PC-3 (cell line): Measurements from ENCODE around the gene IFNA21.

Source experiments
- CTCF ChIP-seq: fragments of 300-600 bp; sonication (generic); conservative IDR thresholded peaks from 2 replicates; pipeline ENCODE4 v1.5.1; 2017; ENCODE audit warnings: antibody characterized with exemption, low read depth, mild to moderate bottlenecking, low read length
- EZH2 ChIP-seq: fragments of 300-600 bp; sonication (generic); IDR thresholded peaks from one replicate; pipeline ENCODE4 v1.6.1; 2017; ENCODE audit warnings: antibody characterized with exemption, mild to moderate bottlenecking, low read length; ENCODE audit not compliant: unreplicated experiment
- EZH2phosphoT487 ChIP-seq: fragments of 300-600 bp; sonication (generic); IDR thresholded peaks from 2 replicates; pipeline ENCODE4 v1.6.1; 2018; ENCODE audit warnings: mild to moderate bottlenecking, antibody characterized with exemption, low read length, borderline replicate concordance

- no peak for TF ChIP-seq CTCF
- no peak for TF ChIP-seq EZH2phosphoT487
- no peak for TF ChIP-seq EZH2
Observed at GRCh38 chr9:21174671-21175070, 8.2 kb upstream of the IFNA21 start.
